Calu3 (cell line): ENCODE measurements around the gene RNMT. TPM values are rescaled to one million over a fixed set of nuclear protein-coding genes. Genes with fewer than 3 reads are reported as not detected.

Experiments
- BruUV-seq: library from RNA; stranded (reverse); fragments of 400-500 nt; replicated peaks from 2 replicates; lab custom pipeline; 2021; lab: Mats Ljungman, UMichigan
- CTCF ChIA-PET: fragments of 300-600 bp; sonication (Branson Sonifier 250); formaldehyde crosslinking; loops from one replicate; lab custom pipeline; 2022; ENCODE audit warnings: antibody characterized with exemption; lab: Charles Lee
- DNase-seq: peaks from one replicate; pipeline ENCODE4 v3.0.0; 2022
- H3K27ac Mint-ChIP-seq: one replicate; pipeline ENCODE4 v1.8.0; 2022; ENCODE audit warnings: mixed read lengths; ENCODE audit not compliant: unreplicated experiment
- H3K27me3 Mint-ChIP-seq: one replicate; pipeline ENCODE4 v1.8.0; 2022; ENCODE audit warnings: mixed read lengths; ENCODE audit not compliant: unreplicated experiment
- H3K36me3 Mint-ChIP-seq: one replicate; pipeline ENCODE4 v1.8.0; 2022; ENCODE audit warnings: mild to moderate bottlenecking, moderate library complexity, mixed read lengths; ENCODE audit not compliant: insufficient read depth, unreplicated experiment
- H3K4me1 Mint-ChIP-seq: one replicate; pipeline ENCODE4 v1.8.0; 2022; ENCODE audit warnings: mild to moderate bottlenecking, low read depth, mixed read lengths; ENCODE audit not compliant: unreplicated experiment
- H3K4me3 Mint-ChIP-seq: one replicate; pipeline ENCODE4 v1.8.0; 2022; ENCODE audit warnings: mild to moderate bottlenecking, low read depth, moderate library complexity, mixed read lengths; ENCODE audit not compliant: unreplicated experiment
- H3K9me3 Mint-ChIP-seq: one replicate; pipeline ENCODE4 v1.8.0; 2022; ENCODE audit warnings: low read depth, mixed read lengths; ENCODE audit not compliant: unreplicated experiment
- CTCF ChIP-seq: fragments of 200-600 bp; IDR thresholded peaks from one replicate; pipeline ENCODE4 v1.8.0; 2022; ENCODE audit warnings: antibody characterized with exemption; ENCODE audit not compliant: unreplicated experiment
- intact Hi-C: fragments of 100-400 bp; cut with micrococcal nuclease; formaldehyde crosslinking; loops from one replicate; pipeline ENCODE4 v1.10.0; 2022; ENCODE audit not compliant: unreplicated experiment
- total RNA-seq: library from RNA; stranded (reverse); gene quantifications from 2 replicates; pipeline ENCODE4 v1.2.3, GENCODE V29; 2022

Gene RNMT
- total RNA-seq, 1 experiment from 2014 or later = 42.9 TPM

- no TSS peak for BruUV-seq
- intact Hi-C loops = no loop called here
- peaks cover under 1% of the 10 kb centered on the region for H3K27me3 Mint-ChIP-seq
- H3K4me3 Mint-ChIP-seq = no peak overlapping the region
- DNase-seq = no peak
- peaks cover under 1% of the 10 kb centered on the region for H3K9me3 Mint-ChIP-seq
- H3K36me3 Mint-ChIP-seq = peaks cover 12% of the 10 kb centered on the region
- peaks cover 38% of the 10 kb centered on the region for H3K4me1 Mint-ChIP-seq
- H3K27ac Mint-ChIP-seq = no peak overlapping the region
- CTCF ChIA-PET = interaction anchor here (1.0 kb wide), 1 partner anchor 10 kb away, joined by 4 read pairs; no protein-coding TSS in a partner anchor
- no peak for TF ChIP-seq CTCF
Observed at GRCh38 chr18:13810950-13811485, 84.5 kb downstream of the RNMT start.

GRCh38 chr18:13811993-13812392, 85.5 kb downstream of the RNMT start:
- no peaks in the 10 kb centered on the region for H3K9me3 Mint-ChIP-seq
- no peak overlapping the region for H3K4me3 Mint-ChIP-seq
- intact Hi-C loops = no loop called here
- DNase-seq = peak; percentile 28
- TF ChIP-seq CTCF = no peak
- H3K36me3 Mint-ChIP-seq = peaks cover 12% of the 10 kb centered on the region
- CTCF ChIA-PET = interaction anchor here (0.8 kb wide), 1 partner anchor 9 kb away, joined by 3 read pairs; no protein-coding TSS in a partner anchor
- H3K4me1 Mint-ChIP-seq = peaks cover 33% of the 10 kb centered on the region
- peaks cover 10% of the 10 kb centered on the region for H3K27me3 Mint-ChIP-seq
- no peak overlapping the region for H3K27ac Mint-ChIP-seq
- no TSS peak for BruUV-seq

GRCh38 chr18:13813271-13813849, 86.9 kb downstream of the RNMT start:
- peaks cover 31% of the 10 kb centered on the region for H3K4me1 Mint-ChIP-seq
- no peak overlapping the region for H3K27ac Mint-ChIP-seq
- peaks cover 24% of the 10 kb centered on the region for H3K27me3 Mint-ChIP-seq
- no peaks in the 10 kb centered on the region for H3K9me3 Mint-ChIP-seq
- H3K36me3 Mint-ChIP-seq = peaks cover 12% of the 10 kb centered on the region
- intact Hi-C loops = no loop called here
- peak; percentile 77 for DNase-seq
- BruUV-seq = no TSS peak
- peak; percentile 74 for TF ChIP-seq CTCF
- H3K4me3 Mint-ChIP-seq = no peak overlapping the region
- CTCF ChIA-PET = interaction anchor here (0.8 to 1.2 kb wide), 2 partner anchors 255 to 273 kb away, joined by 3 read pairs; no protein-coding TSS in a partner anchor

Other genes starting within 250 kb of the RNMT start
- 20.8 and 25.9 TPM in 2 replicates for gene FAM210A, start 115 bp upstream of the RNMT start, total RNA-seq
- not detected in 2 replicates for gene MC5R, start 97.5 kb downstream of the RNMT start, total RNA-seq
- not detected in 2 replicates for gene MC2R, start 188.9 kb downstream of the RNMT start, total RNA-seq